CD4-positive, alpha-beta T cell treated with Interleukin-6 for 4 hours (primary cell): Measurements from ENCODE around the gene GPX2.

Source experiments
- DNase-seq: peaks from one replicate; pipeline ENCODE4 v3.0.0-alpha.2; 2020; ENCODE audit warnings: mixed read lengths

The GPX2 gene

GRCh38 chr14:64942531-64943111 lies at the start of gene GPX2:
Gene GPX2 (minus strand): TSS chr14:64942745. CDS start chr14:64942726, 19 bp downstream.
- DNase-seq = no peak

- no peak for DNase-seq
These were observed 48.4 kb upstream of the GPX2 start for GRCh38 chr14:64990939-64991338.

GRCh38 chr14:64990296-64990695 lies 47.8 kb upstream of the GPX2 start:
- DNase-seq = peak; percentile 39

- no peak for DNase-seq
These were observed 44.9 kb upstream of the GPX2 start for GRCh38 chr14:64987438-64987767.

GRCh38 chr14:64986648-64987437 lies 44.3 kb upstream of the GPX2 start, which contains the start of gene FNTB:
Gene FNTB (plus strand): TSS chr14:64986895. CDS start chr14:64986954, 59 bp downstream.
- DNase-seq = peak; percentile 92

- peak; percentile 61 for DNase-seq
These were observed 41.1 kb upstream of the GPX2 start for GRCh38 chr14:64983439-64984310.

- no peak for DNase-seq
These were observed 37.0 kb upstream of the GPX2 start for GRCh38 chr14:64979336-64980074.

- no peak for DNase-seq
These were observed 32.0 kb upstream of the GPX2 start for GRCh38 chr14:64974563-64974962.

- DNase-seq = no peak
These were observed 31.3 kb upstream of the GPX2 start for GRCh38 chr14:64973826-64974225.

- no peak for DNase-seq
These were observed 30.5 kb upstream of the GPX2 start for GRCh38 chr14:64973026-64973442.

GRCh38 chr14:64971943-64972791 lies 29.6 kb upstream of the GPX2 start, which contains the start of gene RAB15:
Gene RAB15 (minus strand): TSS chr14:64972336. CDS start chr14:64972076, 260 bp downstream.
- peak; percentile 73 for DNase-seq

- peak; percentile 12 for DNase-seq
These were observed 29.0 kb upstream of the GPX2 start for GRCh38 chr14:64971491-64971942.

- no peak for DNase-seq
These were observed 28.4 kb upstream of the GPX2 start for GRCh38 chr14:64970776-64971477.

- no peak for DNase-seq
These were observed 27.5 kb upstream of the GPX2 start for GRCh38 chr14:64970041-64970440.

- no peak for DNase-seq
These were observed 26.1 kb upstream of the GPX2 start for GRCh38 chr14:64968651-64969050.

GRCh38 chr14:64968167-64968566 lies 25.6 kb upstream of the GPX2 start:
- no peak for DNase-seq

GRCh38 chr14:64966976-64967375 lies 24.4 kb upstream of the GPX2 start:
- no peak for DNase-seq

GRCh38 chr14:64965356-64966000 lies 22.9 kb upstream of the GPX2 start:
- DNase-seq = no peak

- no peak for DNase-seq
These were observed 21.1 kb upstream of the GPX2 start for GRCh38 chr14:64963611-64964010.

GRCh38 chr14:64960762-64961276 lies 18.3 kb upstream of the GPX2 start:
- DNase-seq = no peak
